Measurements from ENCODE around the gene KRT13. TPM values are rescaled to one million over a fixed set of nuclear protein-coding genes. Genes with fewer than 3 reads are reported as not detected.

The KRT13 gene
- total and polyA plus RNA-seq, 2 donors (not counting 1 experiment from before 2014, with no cell fraction given) = not detected

GRCh38 chr17:41527063-41528023 is 21.9 kb upstream of the KRT13 start:
- no peak overlapping the region for H2AFZ ChIP-seq (ENCODE audit: low read length)
- H3K4me3 ChIP-seq (replicated peaks in 1 of 4; ENCODE audit: control extremely low read depth in 1 of 4, insufficient read depth in 1 of 4, low read depth in 3 of 4, low read length in 4 of 4) = peak overlapping the region in 3 of 4 experiments; percentile 8 to 53 (median 42)
- H3K79me2 ChIP-seq (ENCODE audit: control insufficient read depth, insufficient read depth, low read length) = no peaks in the 10 kb centered on the region
- H4K20me1 ChIP-seq (ENCODE audit: control insufficient read depth, extremely low read depth, insufficient read depth, low read length) = no peaks in the 10 kb centered on the region
- no peak overlapping the region for H3K27ac ChIP-seq (ENCODE audit: insufficient read depth, low read length)
- H3K4me1 ChIP-seq (ENCODE audit: control insufficient read depth, extremely low read depth, insufficient read depth, low read length) = peaks cover 5% of the 10 kb centered on the region
- TF ChIP-seq CTCF (conservative IDR thresholded peaks at IDR 0.05 in 1 of 2, IDR thresholded peaks at IDR 0.05 in 1 of 2; ENCODE audit: low read depth in 1 of 2, low read length in 2 of 2) (no peak), EZH2 (IDR thresholded peaks at IDR 0.05; ENCODE audit: low read length, missing control alignments) (peak; percentile 41)
- DNase-seq (ENCODE audit: low read depth in 2 of 2) = no peak
- no peaks in the 10 kb centered on the region for H3K9me3 ChIP-seq (ENCODE audit: control insufficient read depth, insufficient read depth, low read depth, low read length)
- H3K36me3 ChIP-seq (ENCODE audit: control insufficient read depth, insufficient read depth, low read length) = no peaks in the 10 kb centered on the region
- no peak overlapping the region for H3K9ac ChIP-seq (ENCODE audit: insufficient read depth, low read length)
- peaks cover 4% of the 10 kb centered on the region for H3K27me3 ChIP-seq (ENCODE audit: control insufficient read depth, insufficient read depth, low read length)
- H3K4me2 ChIP-seq (ENCODE audit: extremely low read depth, insufficient read depth, low read length) = peak overlapping the region; percentile 61

DNA sequence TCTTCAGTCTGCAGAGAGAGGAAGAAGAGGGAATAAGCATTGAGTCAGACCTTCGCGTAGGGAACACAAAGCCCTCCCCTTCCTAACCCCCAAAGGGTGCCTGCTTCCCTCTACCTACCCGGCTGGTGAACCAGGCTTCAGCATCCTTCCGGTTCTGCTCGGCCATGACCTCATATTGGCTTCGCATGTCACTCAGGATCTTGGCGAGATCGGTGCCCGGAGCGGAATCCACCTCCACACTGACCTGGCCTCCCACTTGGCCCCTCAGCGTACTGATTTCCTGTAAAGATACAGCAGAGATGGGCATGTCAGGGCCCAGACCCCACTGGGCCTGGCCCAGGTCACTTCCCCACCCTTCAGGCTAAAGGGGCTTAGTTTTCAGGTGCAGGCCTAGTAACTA is 18.8 kb upstream of the KRT13 start:
- no peaks in the 10 kb centered on the region for H3K36me3 ChIP-seq (ENCODE audit: control insufficient read depth, insufficient read depth, low read length)
- H3K27me3 ChIP-seq (ENCODE audit: control insufficient read depth, insufficient read depth, low read length) = peaks cover 4% of the 10 kb centered on the region
- no peaks in the 10 kb centered on the region for H3K79me2 ChIP-seq (ENCODE audit: control insufficient read depth, insufficient read depth, low read length)
- H2AFZ ChIP-seq (ENCODE audit: low read length) = no peak overlapping the region
- no peak for DNase-seq (ENCODE audit: low read depth in 2 of 2)
- no peak overlapping the region for H3K27ac ChIP-seq (ENCODE audit: insufficient read depth, low read length)
- no peak overlapping the region for H3K9ac ChIP-seq (ENCODE audit: insufficient read depth, low read length)
- no peak for TF ChIP-seq CTCF (conservative IDR thresholded peaks at IDR 0.05 in 1 of 2, IDR thresholded peaks at IDR 0.05 in 1 of 2; ENCODE audit: low read depth in 1 of 2, low read length in 2 of 2)
- no peak for TF ChIP-seq EZH2 (IDR thresholded peaks at IDR 0.05; ENCODE audit: low read length, missing control alignments)
- no peak overlapping the region for H3K4me2 ChIP-seq (ENCODE audit: extremely low read depth, insufficient read depth, low read length)
- peaks cover 11% of the 10 kb centered on the region for H3K4me1 ChIP-seq (ENCODE audit: control insufficient read depth, extremely low read depth, insufficient read depth, low read length)
- no peaks in the 10 kb centered on the region for H4K20me1 ChIP-seq (ENCODE audit: control insufficient read depth, extremely low read depth, insufficient read depth, low read length)
- H3K4me3 ChIP-seq (replicated peaks in 1 of 4; ENCODE audit: control extremely low read depth in 1 of 4, insufficient read depth in 1 of 4, low read depth in 3 of 4, low read length in 4 of 4) = no peak overlapping the region
- no peaks in the 10 kb centered on the region for H3K9me3 ChIP-seq (ENCODE audit: control insufficient read depth, insufficient read depth, low read depth, low read length)

DNA sequence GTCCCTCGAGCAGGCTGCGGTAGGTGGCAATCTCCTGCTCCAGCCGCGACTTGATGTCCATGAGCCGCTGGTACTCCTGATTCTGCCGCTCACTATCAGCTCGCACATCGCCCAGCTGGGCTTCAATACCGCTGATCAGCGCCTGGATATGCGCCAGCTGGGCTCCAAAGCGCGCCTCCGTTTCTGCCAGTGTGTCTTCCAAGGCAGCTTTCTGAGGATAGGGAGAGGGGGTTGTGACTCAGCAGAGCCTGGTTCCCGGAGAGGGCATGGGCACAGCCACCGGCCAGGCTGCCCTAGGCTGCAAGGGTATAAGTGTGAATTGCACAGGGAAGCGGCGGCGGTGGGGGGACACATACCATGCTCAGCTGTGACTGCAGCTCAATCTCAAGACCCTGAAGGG is 18.4 kb upstream of the KRT13 start:
- Histone ChIP-seq H3K36me3 (ENCODE audit: control insufficient read depth, insufficient read depth, low read length) (no peaks in the 10 kb centered on the region), H3K4me2 (ENCODE audit: extremely low read depth, insufficient read depth, low read length) (no peak overlapping the region), H3K27ac (ENCODE audit: insufficient read depth, low read length) (no peak overlapping the region), H4K20me1 (ENCODE audit: control insufficient read depth, extremely low read depth, insufficient read depth, low read length) (no peaks in the 10 kb centered on the region), H2AFZ (ENCODE audit: low read length) (no peak overlapping the region), H3K4me3 (replicated peaks in 1 of 4; ENCODE audit: control extremely low read depth in 1 of 4, insufficient read depth in 1 of 4, low read depth in 3 of 4, low read length in 4 of 4) (no peak overlapping the region), H3K27me3 (ENCODE audit: control insufficient read depth, insufficient read depth, low read length) (peaks cover 4% of the 10 kb centered on the region), H3K9me3 (ENCODE audit: control insufficient read depth, insufficient read depth, low read depth, low read length) (no peaks in the 10 kb centered on the region), H3K4me1 (ENCODE audit: control insufficient read depth, extremely low read depth, insufficient read depth, low read length) (peaks cover 11% of the 10 kb centered on the region), H3K79me2 (ENCODE audit: control insufficient read depth, insufficient read depth, low read length) (no peaks in the 10 kb centered on the region), H3K9ac (ENCODE audit: insufficient read depth, low read length) (no peak overlapping the region)
- DNase-seq (ENCODE audit: low read depth in 2 of 2) = no peak
- TF ChIP-seq EZH2 (IDR thresholded peaks at IDR 0.05; ENCODE audit: low read length, missing control alignments) = no peak
- no peak for TF ChIP-seq CTCF (conservative IDR thresholded peaks at IDR 0.05 in 1 of 2, IDR thresholded peaks at IDR 0.05 in 1 of 2; ENCODE audit: low read depth in 1 of 2, low read length in 2 of 2)

Data from fibroblast of lung (primary cell).